ENCODE measurements around the gene DHH.
"Not testable (repeated sequence)": the region's sequence is repeated elsewhere in the genome, so short reads cannot be mapped to it uniquely, and the experiment has no call there.

The DHH gene

GRCh38 chr12:49094160-49094974, at the start of gene DHH:
DHH (minus strand) TSS chr12:49094801; CDS start chr12:49094512, 289 bp downstream.
- no peak for DNase-seq (ENCODE audit: low read depth)

DNA sequence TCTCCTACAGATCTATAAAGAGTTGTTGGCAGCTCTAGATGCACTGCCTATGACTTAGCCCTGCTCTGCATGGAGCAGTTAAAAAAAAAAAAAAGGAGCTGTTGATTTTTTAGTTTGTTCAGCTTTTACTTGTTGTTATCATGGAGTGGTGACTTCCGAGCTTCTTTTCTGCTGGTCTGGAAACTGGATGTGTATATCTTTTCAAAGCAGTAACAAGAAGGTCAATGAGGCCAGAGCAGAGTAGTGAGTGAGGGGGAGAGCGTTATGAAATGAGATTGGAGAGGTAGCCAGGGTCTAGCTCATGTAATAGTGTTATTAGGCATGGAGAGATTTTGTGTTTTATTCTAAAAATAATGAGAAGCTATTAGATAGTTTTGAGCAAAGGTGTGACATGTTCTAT, 49.8 kb upstream of the DHH start:
- no peak for DNase-seq (ENCODE audit: low read depth)

DNA sequence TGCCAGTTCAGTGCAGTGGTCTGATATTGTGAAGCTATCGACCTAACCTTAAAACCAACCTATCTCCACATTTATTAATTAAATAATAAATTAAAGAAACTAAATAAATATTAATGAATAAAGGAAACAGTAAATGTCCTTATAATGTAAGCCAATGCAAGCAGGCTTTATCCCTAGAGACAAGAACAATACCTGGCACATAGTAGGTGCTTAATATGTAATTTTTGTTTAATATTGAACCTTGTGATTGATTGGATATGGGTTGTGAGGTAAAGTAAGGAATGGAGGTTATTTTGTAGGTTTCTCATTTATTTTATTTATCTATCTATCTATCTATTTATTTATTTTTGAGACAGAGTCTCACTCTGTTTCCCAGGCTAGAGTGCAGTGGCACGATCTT, 44.4 kb upstream of the DHH start:
- DNase-seq (ENCODE audit: low read depth), result no peak

DNA sequence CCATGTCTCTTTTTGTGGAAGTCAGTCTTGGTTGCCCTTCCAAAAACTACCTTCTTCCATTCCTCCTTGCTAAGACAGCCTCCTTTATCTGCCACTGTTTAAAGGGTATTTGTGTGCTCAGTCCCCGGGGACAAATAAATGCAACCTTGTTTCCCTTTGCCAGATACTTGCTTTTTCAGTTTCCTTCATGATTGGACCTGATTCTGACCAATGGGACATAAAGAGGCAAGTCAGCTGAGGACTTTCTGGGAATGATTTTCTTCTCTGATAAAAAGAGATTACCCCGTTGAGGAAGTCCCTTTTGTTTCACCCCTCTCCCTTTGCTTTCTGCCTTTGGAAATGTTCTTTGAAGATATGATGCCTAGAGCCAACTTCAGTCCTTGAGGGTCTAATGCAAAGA, 44.0 kb upstream of the DHH start:
- DNase-seq (ENCODE audit: low read depth), result no peak

DNA sequence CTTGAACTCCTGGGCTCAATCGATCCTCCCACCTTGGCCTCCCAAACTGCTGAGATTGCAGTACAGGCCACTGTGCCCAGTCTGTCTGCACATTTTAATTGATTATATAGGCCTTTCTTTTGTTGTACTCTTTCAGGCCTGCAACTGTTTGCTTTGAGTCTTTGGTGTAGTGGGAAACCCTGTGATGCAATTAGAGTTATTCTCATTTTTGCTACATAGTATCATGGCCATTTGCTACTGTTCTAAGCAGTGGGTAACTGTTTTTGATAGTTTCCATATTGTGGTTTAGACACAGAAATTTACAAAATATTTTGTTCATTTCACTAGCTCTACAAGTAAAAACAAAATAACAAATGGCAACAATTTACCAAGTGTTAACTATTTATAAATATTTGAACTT, 42.9 kb upstream of the DHH start:
- DNase-seq (ENCODE audit: low read depth), result no peak

- DNase-seq (ENCODE audit: low read depth), result not testable (repeated sequence)
Measured at GRCh38 chr12:49136997-49137396, 42.4 kb upstream of the DHH start.

- DNase-seq (ENCODE audit: low read depth), result no peak
Measured at GRCh38 chr12:49133590-49133989, 39.0 kb upstream of the DHH start.

DNA sequence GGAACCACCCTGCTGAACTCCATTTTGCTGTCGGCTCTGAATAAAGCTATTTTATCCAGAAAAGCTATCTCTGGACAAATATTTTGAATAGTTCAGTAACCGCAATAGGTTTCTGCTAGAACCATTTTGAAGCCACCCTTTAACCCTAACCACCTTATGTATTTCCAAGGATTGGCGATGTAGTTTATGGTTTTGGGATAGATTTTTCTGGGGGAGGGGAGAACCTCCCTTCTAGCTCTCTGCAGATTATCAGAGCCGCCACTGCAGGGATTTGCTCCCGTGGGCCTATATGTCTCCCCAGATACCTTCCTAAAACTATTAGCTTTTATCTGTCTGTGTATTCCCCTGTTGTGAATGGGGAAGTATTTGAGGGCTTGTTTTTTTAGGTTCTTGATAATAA, 38.4 kb upstream of the DHH start:
- DNase-seq (ENCODE audit: low read depth), result no peak

GRCh38 chr12:49131894-49132461, 37.4 kb upstream of the DHH start:
- DNase-seq (ENCODE audit: low read depth), result no peak

GRCh38 chr12:49131051-49131893, 36.7 kb upstream of the DHH start, which contains the start of gene TUBA1B:
TUBA1B (minus strand) TSS chr12:49131395; CDS start chr12:49131300, 95 bp downstream.
- peak; percentile 83 for DNase-seq (ENCODE audit: low read depth)

GRCh38 chr12:49130151-49131050, 35.8 kb upstream of the DHH start:
- peak; percentile 78 for DNase-seq (ENCODE audit: low read depth)

- no peak for DNase-seq (ENCODE audit: low read depth)
Measured at GRCh38 chr12:49129332-49130150, 34.9 kb upstream of the DHH start.

DNA sequence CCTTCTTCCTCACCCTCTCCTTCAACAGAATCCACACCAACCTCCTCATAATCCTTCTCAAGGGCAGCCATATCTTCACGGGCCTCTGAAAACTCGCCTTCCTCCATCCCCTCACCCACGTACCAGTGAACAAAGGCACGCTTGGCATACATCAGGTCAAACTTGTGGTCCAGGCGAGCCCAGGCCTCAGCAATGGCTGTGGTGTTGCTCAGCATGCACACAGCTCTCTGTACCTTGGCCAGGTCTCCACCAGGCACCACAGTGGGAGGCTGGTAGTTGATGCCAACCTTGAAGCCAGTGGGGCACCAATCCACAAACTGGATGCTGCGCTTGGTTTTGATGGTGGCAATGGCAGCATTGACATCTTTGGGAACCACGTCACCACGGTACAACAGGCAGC, 33.4 kb upstream of the DHH start:
- DNase-seq (ENCODE audit: low read depth), result not testable (repeated sequence)

DNA sequence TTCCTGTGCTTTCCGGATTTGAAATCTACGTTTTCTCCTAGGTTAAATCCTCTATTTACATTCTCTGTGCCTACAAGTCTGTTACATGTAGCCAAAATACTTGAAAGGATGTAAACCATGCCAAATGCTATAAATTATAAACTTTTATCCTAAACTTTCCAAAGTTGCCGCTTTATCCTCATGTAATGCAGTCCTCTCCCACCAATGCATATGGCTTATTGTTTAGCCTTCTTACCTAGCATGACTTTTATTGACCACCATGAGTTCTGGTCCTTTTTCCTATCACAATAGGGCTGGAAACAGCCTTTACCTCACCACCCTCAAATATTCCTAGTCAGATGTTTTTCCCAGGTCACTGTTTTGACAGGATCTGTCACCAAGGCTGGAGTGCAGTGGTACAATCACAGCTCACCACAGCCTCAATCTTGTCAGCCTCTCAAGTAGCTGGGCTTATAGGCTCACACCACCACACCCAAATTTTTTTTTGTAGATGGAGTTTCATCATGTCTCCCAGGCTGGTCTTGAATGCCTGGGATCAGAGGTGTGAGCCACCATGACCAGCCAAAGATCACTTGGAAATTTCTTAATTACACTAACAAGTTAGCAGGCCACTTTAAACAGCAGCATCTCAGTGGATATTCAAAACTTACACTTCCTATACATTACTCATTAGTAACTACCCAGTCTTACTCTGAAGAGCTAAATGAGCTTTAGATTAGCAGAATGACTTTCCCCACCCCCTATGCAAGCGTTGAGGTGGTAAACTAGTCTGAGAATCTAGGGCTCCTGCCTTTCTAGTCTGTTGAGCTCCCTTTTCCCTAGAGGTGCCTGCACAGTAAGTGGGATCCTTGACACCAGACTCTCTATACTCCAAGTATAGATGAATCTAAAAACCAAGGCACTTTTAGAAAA, 32.5 kb upstream of the DHH start:
- no peak for DNase-seq (ENCODE audit: low read depth)

- DNase-seq (ENCODE audit: low read depth), result no peak
Measured at GRCh38 chr12:49121047-49121696, 26.6 kb upstream of the DHH start.

GRCh38 chr12:49111206-49111605, 16.6 kb upstream of the DHH start:
- no peak for DNase-seq (ENCODE audit: low read depth)

GRCh38 chr12:49110464-49111155, 16.0 kb upstream of the DHH start, which contains the start of gene LMBR1L:
LMBR1L (minus strand) TSS chr12:49110847; CDS start chr12:49110555, 292 bp downstream.
- DNase-seq (ENCODE audit: low read depth), result peak; percentile 97

All from stimulated activated CD8-positive, alpha-beta memory T cell treated with anti-CD3 and anti-CD28 coated beads, Interleukin-15, amount 100 ng/mL, for 1 hour (primary cell).